ENCODE results near the gene CLEC4G.

The CLEC4G gene

DNA sequence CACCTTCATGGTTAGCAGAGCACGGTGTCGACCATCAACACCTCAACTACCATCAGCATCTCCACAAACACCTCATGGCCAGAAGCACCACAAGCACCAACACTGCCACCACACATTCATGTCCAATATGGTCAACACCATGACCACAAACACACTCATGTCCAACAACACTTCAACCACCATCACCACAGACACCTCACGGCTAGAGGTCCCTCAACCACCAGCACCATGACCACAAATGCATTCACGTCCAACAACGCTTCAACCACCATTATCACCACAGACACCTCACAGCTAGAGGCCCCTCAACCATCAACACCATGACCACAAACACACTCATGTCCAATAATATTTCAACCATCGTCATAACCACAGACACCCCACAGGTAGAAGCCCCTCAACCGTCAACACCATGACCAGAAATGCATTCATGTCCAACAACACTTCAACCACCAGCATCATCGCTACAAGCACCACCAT lies 41.1 kb downstream of the CLEC4G start:
- DNase-seq, result no peak

DNA sequence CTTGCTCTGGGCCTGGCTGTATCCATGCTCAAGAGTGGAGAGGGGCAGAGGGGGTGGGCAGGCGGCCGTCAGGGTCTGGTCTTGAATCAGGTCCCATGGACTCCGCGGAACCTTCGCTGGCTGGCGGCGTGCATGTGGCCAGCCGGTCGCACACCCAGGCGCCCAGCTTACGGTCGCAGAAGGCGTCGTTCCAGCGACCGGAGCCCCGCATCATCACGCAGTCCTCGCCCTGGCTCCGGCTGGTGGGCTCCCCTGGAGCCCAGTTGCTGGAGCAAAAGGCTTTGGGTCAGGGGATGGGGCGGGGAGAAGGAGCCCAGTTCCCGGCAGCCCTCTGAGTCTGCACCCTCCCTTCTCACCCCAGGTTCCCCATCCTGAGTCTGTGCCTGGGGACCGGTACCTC lies 42.7 kb downstream of the CLEC4G start:
- no peak for DNase-seq

DNA sequence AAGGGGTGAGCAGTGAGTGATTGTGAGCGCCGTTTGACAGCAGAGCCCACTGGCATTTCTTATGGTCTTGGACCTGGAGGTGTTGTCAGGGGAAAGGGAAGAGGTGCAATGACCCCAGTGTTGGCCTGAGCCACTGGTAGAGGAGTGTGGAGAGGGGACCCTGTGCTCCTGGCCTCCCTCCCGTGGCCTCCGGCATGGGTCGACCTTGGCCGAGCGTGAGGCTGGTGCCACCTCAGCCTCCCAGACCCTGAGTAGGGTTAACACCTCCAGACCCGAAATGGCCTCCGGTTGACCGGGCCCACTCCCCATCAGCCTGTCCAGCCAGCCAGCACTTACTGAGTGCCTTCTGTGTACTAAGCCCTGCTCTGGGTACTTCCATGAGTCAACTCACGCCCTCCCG lies 44.7 kb downstream of the CLEC4G start:
- no peak for DNase-seq

DNA sequence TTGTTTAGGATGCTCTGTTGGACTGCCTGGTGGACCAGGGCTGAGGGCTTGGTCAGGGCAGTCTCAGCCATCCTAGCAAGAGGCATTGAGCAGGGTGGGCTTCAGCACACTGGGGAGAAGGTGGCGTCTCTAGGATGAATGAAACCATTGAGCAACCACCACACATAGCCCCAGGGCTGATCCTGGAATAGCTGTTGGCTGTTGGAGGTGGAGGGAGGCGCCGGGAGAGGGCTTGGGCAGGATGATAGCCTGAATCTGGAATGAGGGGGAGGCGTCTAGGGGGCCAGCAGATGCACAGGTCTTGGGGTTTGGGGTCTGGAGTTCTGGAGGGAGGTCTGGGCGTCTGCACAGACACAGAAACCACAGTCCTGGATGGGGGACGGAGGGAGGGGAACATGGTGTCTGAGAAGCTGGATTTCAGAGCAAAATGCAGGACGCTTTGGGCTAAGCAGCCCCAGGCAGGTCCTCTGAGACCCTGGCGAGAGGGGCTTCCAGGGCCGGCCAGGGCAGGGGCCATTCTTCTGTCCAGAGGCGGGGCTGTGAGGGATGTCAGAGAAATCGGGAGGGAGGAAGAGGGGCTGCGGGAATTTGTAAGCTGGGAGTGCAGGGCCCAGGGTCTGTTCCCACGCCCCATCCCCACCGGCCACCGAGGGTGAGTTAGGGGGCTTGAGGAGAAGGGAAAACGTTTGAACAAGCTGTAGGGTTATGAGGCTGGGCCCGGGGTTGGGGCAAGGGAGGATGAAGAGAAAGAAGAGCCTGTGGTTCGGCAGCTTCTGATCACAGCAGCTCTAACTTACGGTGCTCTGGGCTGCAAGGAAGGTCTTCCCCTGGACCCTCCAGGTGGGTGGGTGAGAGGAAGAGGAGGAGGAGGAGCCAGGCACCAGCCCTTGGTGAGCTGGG lies 46.1 kb downstream of the CLEC4G start:
- no peak for DNase-seq

DNA sequence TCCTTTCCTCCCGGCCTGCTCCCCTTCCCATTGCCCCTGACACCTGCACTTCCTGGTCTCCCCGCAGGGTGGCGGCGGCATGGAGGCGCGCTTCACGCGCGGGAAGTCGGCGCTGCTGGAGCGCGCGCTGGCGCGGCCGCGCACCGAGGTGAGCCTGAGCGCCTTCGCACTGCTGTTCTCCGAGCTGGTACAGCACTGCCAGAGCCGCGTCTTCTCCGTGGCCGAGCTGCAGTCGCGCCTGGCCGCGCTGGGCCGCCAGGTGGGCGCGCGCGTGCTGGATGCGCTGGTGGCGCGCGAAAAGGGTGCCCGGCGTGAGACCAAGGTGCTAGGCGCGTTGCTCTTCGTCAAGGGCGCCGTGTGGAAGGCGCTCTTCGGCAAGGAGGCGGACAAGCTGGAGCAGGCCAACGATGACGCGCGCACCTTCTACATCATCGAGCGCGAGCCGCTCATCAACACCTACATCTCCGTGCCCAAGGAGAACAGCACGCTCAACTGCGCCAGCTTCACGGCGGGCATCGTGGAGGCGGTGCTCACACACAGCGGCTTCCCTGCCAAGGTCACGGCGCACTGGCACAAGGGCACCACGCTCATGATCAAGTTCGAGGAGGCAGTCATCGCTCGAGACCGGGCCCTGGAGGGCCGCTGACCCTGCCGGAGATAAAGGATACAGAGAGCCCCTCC lies 49.6 kb downstream of the CLEC4G start:
- DNase-seq, result no peak

DNA sequence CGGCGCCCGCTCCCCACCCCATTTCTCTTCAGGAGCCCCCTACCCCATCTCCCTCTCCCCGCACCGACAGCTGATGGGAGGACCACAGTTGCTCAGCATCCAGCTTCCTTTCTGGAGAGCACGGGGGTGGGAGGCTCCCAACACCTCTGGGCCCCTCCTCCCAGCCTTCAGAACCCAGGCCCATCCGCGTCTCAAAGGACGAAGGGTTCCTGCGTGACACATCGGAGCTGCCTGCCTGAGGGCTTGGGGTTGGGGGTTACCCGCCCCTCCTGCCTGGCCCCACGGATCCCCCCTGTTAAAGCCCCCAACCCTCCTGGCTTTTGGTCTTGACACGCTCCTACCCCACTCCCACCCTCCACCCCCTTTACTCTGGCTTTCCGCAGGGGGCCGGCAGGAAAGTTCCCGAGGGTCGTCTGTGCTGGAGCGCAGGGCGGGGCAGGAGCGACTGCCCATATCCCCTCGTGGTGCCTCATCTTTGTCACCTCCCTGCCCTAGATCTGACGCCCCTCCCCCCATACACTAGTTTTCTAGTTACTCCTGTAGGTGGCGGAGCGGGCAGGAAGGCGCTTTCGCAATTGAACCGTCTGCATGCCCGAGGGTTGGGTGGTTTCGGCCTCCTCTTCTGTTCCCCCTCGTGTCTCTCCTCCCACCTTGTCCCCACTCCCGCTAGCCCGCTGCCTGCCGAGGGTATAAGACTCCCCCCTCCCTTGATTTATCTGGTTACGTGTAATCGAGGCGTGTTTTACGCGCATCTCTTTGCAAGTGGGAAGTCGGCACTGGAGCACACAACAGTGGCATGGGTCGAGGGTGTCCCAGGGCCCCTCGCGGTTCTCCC lies 50.4 kb downstream of the CLEC4G start:
- peak; percentile 76 for DNase-seq

DNA sequence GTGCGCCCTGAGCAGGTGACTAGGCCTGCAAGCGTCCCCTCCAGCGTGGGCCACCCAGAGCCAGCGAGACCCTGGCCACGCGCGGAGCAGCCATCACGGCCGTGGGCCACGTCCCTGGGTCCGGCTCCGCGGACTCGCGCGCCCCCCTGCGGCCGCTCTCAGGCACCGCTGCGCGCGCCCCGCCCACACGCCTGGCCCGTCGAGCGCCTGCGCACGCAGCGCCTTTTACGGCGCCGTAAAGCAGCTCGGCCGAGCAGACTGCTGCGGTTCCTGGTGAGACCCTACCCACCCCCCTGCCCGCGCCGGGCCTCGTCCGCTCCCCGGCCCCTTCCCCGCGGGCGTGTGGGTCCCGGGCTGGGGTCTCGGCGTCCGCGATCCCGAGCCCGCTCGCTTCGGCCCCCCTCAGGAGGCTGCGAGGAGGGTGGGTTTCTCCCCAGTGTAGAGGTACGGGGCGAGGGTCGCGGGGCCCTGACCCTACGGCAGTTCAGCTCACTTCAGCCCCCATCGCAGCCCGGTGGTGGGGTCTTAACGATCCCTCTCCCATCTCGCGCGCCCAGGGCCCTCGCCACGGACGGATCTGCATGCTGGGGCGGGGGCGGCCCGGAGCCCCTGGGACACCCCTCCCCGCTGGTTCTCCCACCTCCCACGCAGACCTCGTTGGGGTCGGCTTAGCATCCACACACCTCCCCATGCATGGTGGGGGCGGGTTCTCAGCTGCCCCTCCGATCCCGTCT lies 51.1 kb downstream of the CLEC4G start, which contains the start of gene TRAPPC5:
Gene TRAPPC5 (plus strand): TSS at position 228 of the 734 bp plus-strand sequence. CDS start 1,421 bp downstream, outside the sequence.
- DNase-seq, result peak; percentile 92

DNA sequence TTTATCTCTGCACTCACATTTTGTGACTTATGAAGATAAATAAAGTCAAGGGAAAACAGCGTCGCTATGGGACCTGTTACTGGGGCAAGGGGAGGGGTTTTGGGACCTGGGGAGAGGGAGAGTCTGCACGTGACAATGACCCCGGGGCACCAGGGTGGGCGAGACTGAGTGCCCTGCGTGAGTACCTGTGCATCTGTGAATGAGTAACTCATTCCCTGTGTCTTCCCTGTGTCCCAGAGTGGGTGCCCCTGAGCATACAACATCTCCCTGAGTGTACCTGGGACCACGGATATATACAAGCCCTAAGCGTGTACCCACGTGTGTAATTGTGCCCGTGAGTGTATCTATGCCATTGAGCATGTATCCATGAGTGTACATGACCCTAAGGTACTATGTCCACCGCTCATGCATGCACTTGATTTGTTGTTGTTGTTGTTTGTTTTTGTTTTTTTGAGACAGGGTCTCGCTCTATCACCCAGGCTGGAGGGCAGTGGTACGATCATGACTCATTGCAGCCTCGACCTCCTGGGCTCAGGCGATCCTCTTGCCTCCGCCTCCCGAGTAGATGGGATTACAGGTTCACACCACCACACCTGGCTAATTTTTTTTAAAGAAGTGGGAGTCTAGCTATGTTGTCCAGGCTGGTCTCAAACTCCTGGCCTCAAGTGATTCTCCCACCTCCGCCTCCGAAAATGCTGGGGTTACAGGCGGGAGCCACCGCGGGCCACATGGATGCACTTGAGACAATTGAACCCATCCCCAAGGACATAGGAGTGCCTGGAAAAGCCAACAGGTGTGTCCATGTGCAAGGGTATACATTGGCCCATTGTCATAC lies 51.9 kb downstream of the CLEC4G start:
- DNase-seq, result no peak

DNA sequence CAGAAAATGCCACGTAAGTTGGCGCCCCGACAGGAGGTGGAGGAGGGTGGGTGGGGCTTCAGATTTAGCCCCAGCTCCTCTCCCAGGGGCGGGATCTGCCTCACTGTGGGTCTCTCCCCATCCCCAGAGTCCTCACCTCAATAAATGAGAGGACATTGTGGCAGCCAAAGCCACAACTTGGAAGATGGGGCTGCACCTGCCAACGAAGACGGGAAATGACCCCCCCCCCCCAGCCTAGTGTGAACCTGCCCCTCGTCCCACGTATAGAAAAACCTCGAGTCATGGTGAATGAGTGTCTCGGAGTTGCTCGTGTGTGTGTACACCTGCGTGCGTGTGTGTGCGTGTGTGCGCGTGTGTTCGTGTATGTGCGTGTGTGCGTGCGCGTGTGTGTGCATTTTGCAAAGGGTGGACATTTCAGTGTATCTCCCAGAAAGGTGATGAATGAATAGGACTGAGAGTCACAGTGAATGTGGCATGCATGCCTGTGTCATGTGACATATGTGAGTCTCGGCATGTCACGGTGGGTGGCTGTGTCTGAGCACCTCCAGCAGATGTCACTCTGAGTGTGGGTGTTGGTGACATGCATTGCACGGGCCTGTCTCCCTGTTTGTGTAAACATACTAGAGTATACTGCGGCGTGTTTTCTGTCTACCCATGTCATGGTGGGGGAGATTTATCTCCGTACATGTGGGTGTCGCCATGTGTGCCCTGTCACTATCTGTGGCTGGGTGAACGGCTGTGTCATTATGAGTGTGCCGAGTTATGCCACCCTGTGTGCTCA lies 52.7 kb downstream of the CLEC4G start:
- peak; percentile 67 for DNase-seq

All from activated T-cell treated with anti-CD3 and anti-CD28 coated beads, Interleukin-2, amount 50 U/mL, for 1 hour (primary cell).